HG03457 (cell line): ENCODE results near the gene SEMA5A.
"Not testable (repeated sequence)": the region's sequence is repeated elsewhere in the genome, so short reads cannot be mapped to it uniquely, and the experiment has no call there.

Source experiments
- ATAC-seq: cut with Tn5 transposase; IDR thresholded peaks from one replicate; pipeline ENCODE4 v1.9.1; 2021; ENCODE audit warnings: moderate number of reproducible peaks; ENCODE audit not compliant: unreplicated experiment

SEMA5A gene

DNA sequence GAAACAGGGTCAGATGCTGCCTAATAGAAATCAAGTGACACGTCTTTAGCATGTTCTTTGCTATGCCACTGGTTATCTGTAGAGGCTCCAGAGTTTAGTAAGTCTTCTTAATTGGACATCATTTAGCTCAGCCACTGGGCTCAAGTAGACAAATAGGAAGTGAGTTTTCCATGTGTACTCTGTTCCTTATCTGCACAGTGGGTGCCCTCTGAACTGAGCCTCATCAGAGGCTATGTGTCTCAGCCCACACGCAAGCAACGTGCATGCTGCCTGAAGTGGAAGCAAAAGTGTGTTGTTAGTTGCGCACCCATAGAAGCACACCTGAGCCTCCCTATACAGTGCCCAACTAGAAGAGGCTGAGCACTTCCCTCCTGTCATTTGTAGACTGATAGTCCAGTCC, 134.7 kb downstream of the SEMA5A start:
- ATAC-seq = no peak

DNA sequence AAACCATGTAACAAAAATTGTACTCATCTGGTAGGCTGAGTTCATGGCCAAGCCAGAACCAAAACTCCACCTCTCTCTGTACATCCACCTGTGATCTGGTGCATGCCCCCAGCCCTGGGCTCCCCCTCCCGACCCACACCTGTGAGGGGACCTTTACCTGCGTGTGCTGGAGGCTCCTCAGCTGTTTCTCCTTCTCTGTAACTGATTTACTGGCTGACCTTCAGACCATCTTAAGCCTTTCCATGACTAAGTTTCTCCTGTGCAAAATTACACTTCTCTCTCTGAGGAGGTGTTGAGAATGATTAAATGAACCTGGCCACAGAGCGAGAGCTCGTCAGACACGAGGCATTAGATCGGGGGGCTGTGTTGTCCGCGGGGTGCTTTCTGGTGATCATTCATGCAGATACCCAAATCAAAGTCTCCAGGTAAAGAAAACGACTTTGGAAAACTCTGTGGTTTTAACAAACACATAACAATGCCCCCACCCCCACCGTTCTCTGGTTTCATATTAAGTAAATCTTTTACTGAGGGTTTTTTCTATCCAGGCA, 136.4 kb downstream of the SEMA5A start:
- peak; percentile 64 for ATAC-seq

DNA sequence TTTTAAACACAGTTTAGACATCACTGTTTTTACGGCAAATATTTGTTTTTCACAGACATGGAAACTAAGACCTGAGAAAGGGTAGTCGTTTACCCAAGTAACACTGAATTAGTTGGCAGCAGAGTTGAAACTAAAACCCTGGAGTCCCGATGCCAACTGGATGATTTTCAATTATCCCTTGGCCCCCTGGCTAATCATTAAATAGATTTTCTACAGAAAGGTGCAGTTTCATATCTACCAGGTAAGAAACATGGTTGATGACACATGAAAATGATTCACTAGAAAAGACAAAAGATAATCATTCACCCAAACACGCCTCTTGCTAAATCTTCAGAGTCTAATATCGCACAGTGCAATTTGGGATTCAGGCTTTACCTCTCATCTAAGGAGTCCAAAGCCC, 136.9 kb downstream of the SEMA5A start:
- ATAC-seq = peak; percentile 27

DNA sequence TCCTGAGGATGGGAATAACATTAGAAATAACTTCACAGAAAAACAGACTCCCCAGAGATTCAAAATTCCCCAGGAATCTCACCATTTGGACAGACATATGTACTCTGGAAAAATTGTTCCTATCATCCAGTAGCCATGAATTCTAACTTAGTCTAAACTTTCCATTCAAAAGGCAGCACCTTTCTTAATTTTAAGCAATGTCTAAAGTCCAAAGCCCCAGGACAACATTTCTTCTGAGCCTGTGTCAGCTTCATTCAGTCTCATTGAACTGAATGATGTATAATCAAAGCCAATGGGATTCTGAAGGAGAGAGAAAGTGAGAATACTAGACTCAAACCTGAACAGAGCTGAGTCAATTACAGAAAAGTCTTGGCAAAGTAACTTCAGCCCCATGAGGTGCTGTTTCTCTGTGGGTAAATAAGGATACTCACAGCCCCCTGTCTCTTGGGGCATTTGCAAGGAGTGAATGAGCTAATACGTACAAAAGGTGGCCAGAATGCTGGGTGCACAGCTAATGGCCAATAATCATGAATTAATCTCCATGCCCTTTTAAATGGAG, 140.6 kb downstream of the SEMA5A start:
- ATAC-seq = peak; percentile 48

DNA sequence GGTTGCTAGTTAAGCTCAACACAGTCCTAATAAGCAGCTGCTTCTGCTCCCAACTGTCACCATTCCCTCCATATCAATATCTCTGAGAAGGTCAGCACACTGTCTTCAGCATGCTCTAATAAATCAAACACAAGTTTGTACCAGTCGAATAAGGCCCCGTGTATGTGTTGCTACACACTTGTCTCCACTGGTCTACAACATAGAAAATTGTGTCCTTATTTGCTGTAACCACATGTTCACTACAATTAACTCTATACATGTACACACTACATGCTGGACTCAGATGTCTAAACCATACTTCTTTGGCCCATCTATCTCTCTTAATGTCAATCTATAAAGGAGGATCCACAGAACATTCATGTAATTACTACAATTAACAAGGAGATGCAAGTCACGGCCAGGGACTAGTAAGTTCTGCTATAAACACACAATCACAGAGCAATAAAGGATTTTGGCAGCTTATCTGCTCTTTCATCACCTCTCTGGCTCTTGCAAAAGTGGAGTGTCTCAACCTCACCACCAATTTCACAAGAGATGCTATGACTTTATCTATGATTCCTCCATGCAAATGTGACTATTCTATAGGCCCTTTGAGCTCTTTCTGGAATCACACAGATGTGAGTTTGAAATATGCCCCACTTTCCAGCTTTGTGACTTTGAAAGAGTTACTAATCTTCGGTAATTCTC, 143.9 kb downstream of the SEMA5A start:
- ATAC-seq = no peak

DNA sequence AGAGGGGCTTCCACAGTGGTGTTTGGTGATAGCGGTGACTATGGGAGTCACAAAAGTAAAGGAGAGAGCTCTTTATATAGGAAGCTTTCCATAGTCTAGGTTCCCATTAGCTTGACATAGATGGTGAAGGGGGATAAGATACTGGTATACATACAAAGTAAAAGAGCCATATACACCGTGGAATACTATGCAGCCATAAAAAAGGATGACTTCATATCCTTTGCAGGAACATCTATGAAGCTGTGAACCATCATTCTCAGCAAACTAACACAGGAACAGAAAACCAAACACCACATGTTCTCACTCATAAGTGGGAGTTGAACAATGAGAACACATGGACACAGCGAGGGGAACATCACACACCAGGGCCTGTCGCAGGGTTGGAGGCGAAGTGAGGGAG, 146.1 kb downstream of the SEMA5A start:
- ATAC-seq = not testable (repeated sequence)

DNA sequence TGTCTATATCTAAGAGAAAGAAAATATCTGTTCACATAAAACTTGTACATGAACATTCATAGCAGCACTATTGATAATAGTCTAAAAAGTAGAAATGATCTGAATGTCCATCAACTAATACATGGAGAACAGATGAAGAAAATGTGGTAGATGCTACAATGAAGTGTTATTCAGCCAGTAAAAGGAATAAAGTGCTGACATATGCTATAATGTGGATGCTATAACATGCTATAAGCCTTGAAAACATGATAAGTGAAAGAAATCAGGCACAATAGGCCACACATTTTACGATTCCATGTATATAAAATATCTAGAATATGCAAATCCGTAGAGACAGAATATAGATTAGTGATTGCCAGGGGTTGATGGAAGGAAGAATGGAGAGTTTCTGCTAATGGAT, 146.8 kb downstream of the SEMA5A start:
- no peak for ATAC-seq

DNA sequence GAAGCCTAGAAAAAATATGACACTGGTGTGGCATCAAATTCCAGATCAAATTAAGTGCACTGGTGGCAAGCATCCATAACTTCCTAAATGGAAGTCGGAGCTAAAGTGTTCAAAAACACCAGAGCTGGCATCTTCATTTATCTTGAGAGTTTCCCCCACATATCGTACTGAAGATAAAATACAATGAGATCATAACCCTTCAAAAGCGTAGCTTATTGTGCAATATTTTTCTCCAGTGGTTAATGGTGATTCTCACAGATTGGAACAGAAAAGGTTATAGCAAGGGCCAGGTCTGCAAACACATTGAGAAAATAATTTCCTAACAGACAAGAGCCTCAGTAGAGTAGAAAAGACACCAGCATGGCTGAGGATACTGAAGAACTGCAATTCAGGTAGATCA, 147.6 kb downstream of the SEMA5A start:
- no peak for ATAC-seq

DNA sequence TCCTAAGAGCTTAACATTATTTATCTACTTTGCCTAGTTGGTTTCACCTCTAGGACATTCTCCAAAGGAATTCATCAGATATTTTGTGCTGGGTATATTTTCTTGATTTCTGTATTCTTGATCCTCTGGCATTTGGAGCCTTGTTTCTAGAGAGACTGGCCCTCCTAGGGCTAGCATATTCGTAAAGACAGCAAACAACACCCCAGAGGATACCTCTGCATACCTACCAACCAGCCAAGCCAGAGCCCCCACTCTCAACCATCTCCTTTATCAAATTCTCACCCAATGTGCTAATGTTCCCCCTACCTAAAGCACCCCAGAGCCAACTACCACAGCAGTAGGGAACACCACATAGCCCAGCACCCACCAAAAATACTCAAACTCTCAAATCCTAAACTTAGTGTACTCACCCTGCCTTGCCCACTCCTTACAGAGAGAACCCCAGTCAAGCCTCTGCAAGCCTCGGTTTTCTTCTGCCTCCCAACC, 149.5 kb downstream of the SEMA5A start:
- no peak for ATAC-seq

DNA sequence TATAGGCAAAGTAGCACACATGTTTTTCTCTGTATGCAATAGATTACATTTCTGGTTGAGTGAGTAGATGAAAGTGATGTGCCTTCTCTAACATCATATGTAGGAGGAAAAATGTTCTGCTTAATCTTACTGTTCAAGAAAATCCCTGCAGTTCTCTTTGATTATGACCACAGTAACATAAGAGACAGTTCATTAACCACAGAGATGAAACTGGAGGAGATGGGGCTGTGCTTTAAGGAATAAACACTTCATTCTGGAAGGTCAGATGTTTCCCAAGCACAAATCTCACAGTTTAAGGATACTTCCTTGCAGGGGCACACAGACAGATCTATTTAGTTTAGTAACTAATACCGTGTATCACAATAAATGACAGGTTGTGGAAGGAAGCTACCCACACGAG, 150.2 kb downstream of the SEMA5A start:
- ATAC-seq = no peak

DNA sequence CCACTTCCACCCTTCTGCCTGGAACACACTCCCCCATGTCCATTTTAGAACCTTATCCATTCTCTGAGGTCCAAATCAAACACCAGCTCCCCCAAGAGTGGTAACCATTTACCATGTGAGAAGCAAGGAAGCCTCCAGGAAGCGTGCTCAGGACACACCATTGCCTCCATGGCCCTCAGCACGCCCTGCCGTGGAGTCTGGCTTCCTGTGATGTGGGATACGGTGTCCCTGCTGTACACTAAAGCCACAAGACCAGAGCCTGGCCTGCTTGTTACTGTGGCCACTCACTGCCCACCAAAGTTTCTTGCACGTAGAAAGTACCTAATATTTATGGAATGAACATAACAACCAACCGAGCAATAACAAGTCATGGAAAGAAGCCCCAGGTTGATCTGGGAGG, 151.7 kb downstream of the SEMA5A start:
- ATAC-seq = no peak

DNA sequence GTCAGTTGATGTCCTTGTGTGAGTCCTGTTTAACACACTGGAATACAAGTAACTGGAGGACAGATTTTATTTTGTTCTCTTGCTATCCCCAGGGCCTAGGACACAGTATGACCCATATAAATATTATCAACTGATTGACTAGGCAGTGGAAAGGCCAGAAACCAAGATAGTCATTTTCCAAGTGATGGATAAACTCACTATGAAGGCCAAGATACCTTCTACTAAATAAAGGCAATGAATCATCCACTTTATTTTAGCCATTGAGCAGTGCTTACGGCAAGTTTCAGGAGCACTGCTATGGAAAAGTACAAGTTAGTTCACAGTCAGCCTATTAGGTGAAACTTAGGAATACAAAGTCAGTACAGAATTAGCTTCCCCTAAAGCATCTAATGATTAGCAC, 153.2 kb downstream of the SEMA5A start:
- no peak for ATAC-seq

DNA sequence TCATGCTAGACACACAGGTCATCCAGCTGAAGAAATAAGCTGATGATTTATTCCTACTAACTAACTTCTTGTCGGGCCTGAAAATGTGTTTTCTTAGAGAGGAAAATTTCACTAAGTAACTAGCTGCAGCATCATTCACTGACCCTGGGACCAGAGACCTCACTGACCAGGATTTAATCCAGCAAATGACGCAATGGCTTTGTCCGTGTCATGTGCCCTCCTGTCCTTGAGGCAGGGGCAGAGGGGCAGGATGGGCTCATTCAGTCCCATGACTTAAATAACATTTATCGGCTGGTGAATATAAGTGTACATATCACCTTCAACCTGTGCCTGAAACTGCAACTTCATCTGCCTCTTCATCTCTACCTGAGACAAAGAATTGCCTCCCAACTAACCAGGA, 154.8 kb downstream of the SEMA5A start:
- ATAC-seq = no peak

DNA sequence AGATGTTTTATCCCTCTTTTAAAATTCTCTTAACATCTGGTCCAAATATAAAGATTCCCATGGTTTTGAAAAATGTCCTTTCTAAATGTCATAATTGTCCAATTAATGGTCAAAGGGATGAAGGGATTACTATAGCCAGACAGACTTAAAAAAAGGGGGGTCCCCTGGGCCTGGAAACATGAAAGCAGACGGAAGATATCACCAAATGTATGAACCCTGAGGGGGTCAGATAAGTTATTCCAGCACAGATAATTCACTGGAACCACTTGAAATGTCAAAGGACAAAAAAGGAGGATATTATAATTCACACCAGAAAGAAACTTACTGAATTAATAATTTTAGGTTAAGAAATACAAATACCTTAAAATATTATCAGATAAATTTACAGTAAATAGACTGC, 155.8 kb downstream of the SEMA5A start:
- ATAC-seq = no peak

DNA sequence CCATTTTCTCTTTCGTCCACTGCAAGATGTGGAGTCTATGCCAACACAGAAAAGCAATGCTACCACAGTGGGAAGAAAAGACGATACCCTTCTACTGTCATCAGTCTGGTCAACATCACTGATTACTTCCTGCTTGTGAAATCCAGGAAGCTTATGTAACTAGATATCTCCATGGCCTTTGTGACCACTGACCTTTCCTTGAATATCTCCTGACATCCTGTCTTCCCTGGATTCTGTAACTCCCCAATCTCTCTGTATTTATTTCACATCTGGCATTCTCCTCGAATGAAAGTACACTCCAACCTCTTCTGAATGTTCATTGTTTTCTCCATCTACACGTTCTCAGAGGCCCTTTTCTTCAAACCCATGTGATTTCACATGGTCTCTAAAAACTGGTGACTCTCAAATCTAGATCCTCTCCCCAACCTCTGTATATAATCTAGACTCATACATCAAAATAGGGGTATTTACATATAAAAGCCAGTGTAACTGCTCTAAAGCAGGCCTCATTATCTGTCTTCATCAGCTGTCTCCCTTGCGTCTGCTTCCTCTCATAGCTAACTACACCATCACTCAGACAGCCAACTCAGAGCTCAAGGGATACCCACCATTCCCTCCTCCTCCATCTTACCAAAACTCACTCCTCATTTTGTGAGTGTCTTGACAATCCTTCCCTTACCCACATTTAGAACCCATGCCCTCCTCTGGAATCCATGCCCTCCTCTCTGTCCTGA, 156.8 kb downstream of the SEMA5A start:
- ATAC-seq = no peak

DNA sequence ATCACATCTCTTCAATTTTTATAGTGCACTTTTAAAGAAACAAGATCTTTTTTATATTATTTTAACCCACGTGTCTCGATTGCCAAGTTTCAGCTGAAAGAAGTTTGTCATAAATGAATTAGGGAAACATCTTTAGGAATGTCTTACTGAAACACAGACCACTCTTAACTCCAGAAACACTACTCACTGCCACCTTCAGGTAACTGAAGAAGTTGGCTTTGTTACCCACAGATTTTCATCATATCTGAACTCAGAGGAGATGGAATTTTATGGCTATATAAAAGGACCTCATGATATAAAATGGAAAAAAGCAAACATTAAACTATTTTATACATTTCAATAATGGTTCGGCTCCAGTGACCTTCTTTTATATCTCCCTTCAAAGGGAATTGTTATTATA, 158.0 kb downstream of the SEMA5A start:
- no peak for ATAC-seq

DNA sequence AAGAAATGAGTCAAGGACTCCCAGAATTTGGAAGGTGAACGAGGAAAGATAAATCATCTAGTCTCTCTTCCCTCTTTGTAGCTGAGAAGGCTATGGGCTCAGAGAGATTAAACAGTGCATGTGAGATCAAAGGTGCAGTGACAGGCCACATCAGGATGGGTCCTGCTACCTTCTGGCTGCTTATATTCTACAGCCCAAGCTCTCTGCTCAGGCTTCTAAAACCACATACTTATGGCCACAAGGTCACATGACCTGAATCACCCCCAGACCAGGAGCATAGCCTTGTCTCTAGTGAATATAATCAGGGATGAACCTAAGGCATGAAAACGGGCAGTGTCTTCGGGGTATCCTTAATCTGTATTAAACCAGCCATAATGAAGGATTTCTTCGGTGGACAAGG, 158.9 kb downstream of the SEMA5A start:
- no peak for ATAC-seq

DNA sequence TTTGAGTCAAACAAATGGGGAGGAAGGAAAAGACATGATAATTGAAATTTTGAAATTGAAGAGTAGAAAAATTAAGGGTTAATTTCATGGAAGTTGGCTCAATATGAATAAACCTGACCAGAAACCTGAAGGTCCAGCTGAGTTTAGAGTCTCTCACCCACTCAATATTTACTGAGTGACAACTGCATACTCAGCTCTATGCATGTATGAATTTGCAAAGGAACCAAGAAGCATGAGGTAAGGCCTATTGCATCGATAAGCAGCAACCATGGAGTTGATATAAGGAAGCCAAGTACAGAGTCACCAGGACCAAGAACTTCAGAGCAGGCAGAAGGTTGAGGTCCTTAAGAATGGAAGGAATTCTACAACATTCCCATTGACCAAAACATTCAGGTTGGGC, 163.4 kb downstream of the SEMA5A start:
- ATAC-seq = no peak

DNA sequence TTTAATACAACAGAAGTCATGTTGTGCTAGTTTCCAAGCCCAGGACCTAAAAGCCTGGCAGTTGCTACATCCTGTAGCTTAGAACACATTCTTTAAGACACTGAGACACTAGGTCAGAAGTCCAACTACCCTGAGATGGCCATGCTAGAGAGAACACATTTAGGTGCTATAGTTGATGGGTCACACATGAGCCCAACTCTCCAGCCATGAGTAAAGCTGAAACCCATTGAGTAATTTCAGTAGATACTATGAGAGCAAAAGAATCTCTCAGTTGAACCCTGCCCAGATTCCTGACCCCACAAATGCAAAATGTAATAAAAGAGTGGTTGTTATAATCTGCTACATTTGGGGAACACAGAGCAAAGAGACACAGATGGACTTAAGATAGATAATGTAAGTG, 164.4 kb downstream of the SEMA5A start:
- ATAC-seq = peak; percentile 76

DNA sequence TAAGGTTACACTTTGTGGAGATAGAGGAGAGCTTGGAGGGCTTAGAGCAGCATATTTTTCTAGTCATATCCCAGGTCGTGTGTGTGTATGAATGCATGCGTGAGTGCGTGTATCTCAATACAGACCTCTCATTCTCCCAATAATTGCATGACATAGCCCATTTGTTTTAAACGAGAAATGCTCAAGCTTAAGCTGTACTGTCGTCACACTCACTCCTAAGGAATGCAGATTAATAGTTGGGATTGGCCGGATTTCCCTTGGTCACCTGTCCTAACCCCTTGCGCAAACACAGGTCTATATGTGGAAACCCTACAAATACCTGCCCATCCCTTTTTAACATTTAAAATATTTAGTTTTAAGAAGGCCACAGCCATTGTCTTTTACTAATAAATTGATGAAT, 165.8 kb downstream of the SEMA5A start:
- no peak for ATAC-seq

DNA sequence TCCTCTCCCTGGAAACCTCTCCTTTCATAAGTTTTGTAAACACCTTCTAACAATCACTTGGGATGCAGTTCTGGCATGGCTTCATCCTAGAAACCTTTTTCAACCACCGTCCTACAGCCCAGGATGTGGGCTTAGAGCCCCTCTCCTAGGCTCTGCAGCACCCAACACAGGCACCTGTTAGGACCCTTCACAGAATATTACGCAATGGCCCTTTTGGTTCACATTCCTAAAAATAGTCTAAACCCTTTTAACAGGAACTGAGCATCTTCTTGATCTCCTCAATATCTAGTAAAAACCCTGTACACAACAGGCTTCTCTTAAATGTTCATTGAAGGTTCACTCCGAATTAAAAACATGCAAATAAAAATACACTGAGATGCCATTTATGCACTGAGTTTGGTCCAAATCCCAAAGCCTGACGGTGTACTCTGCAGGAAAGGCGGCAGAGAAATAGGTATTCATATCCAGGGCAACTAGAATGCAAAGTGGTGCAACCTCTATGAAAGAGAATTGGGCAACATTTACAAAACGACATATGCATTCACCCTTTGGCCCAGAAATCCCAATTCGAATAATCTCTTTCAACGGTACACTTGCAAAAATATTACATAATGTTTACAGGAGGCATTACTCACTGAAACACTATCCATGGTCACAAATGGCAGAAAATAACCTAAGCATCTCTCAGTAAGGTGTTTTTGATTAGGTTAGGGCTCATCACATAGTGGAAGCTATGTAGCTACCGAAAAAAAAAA, 169.3 kb downstream of the SEMA5A start:
- ATAC-seq = no peak
